K562 (cell line): ENCODE measurements around the gene DDX39A. TPM values are rescaled to one million over a fixed set of nuclear protein-coding genes. Genes with fewer than 3 reads are reported as not detected.
A peak's percentile ranks its signal among the peaks of the same experiment; 100 is the strongest.

Experiments
- AFF1 ChIP-seq, 2 experiments: fragments of 450-650 bp; IDR thresholded peaks; 2 replicates each; pipeline ENCODE4 v1.6.1; 2018; ENCODE audit warnings: mild to moderate bottlenecking in 2 of 2, low read depth in 1 of 2; ENCODE audit not compliant: partially characterized antibody in 2 of 2
- DEAF1 ChIP-seq: fragments of 450-650 bp; formaldehyde crosslinking; IDR thresholded peaks from 2 replicates; pipeline ENCODE4 v1.4.0; 2020; ENCODE audit warnings: mild to moderate bottlenecking, moderate library complexity
- DIDO1 ChIP-seq: fragments of 450-650 bp; IDR thresholded peaks from 2 replicates; pipeline ENCODE4 v1.6.1; 2016; ENCODE audit warnings: low read depth, missing biosample characterization, missing genetic modification characterization
- KAT7 ChIP-seq: sonication (generic); formaldehyde crosslinking; IDR thresholded peaks from 2 replicates; pipeline ENCODE4 v1.8.0; 2022; ENCODE audit warnings: missing genetic modification reagents, mild to moderate bottlenecking, borderline replicate concordance
- MCM7 ChIP-seq, 2 experiments: fragments of 450-650 bp; IDR thresholded peaks; 2 replicates each; pipeline ENCODE4 v1.6.1; 2016 to 2018
- MGA ChIP-seq: fragments of 450-650 bp; IDR thresholded peaks from 2 replicates; pipeline ENCODE4 v1.6.1; 2016; ENCODE audit warnings: mild to moderate bottlenecking, moderate library complexity
- PHF20 ChIP-seq: fragments of 450-650 bp; IDR thresholded peaks from 2 replicates; pipeline ENCODE4 v1.6.1; 2018; ENCODE audit not compliant: partially characterized antibody
- POLR2G ChIP-seq: fragments of 200-400 bp; formaldehyde crosslinking; IDR thresholded peaks from 2 replicates; pipeline ENCODE4 v1.6.1; 2017; ENCODE audit warnings: low read depth, mild to moderate bottlenecking, antibody characterized with exemption, low read length, moderate library complexity
- SETDB1 ChIP-seq: IDR thresholded peaks from one replicate; pipeline ENCODE4 v1.6.1; 2012; ENCODE audit warnings: low read length, control low read depth, inconsistent platforms
- ZNF23 ChIP-seq: fragments of 250-450 bp; sonication (Bioruptor Pico); IDR thresholded peaks from 2 replicates; pipeline ENCODE4 v1.4.0; 2020; ENCODE audit warnings: mild to moderate bottlenecking
- polyA plus RNA-seq, 8 experiments: library from polyadenylated mRNA; depleted of rRNA in 4 of 8; stranded (reverse) in 5 of 8; unstranded in 3 of 8; fragments of >200 nt; fragmentation: Nextera tagmentation in 2 of 8; fragmentation: Illumina TruSeq in 1 of 8; extraction: Ambion mirVana in 2 of 8; extraction: Trizol in 1 of 8; gene quantifications; 2 replicates each; pipeline versions ENCODE4 v1.2.1 to v1.2.3, GENCODE V29; 2011 to 2014; ENCODE audit warnings: inconsistent platforms in 1 of 8, missing spikeins in 1 of 8
- total RNA-seq, 7 experiments: library from RNA; depleted of rRNA in 6 of 7; stranded (reverse); fragments of >200 nt in 6 of 7; fragmentation: Illumina TruSeq in 2 of 7; extraction: Trizol in 2 of 7; gene quantifications; 2 replicates each; pipeline versions ENCODE4 v1.2.1 to v1.2.3, GENCODE V29; 2011 to 2021; ENCODE audit warnings: low replicate concordance in 1 of 7

Gene DDX39A
- total and polyA plus RNA-seq, 9 of the 15 experiments (the other 6 are each of a cell fraction or from before 2014, with no cell fraction given) = 90.3 to 250 (median 188) TPM

DNA sequence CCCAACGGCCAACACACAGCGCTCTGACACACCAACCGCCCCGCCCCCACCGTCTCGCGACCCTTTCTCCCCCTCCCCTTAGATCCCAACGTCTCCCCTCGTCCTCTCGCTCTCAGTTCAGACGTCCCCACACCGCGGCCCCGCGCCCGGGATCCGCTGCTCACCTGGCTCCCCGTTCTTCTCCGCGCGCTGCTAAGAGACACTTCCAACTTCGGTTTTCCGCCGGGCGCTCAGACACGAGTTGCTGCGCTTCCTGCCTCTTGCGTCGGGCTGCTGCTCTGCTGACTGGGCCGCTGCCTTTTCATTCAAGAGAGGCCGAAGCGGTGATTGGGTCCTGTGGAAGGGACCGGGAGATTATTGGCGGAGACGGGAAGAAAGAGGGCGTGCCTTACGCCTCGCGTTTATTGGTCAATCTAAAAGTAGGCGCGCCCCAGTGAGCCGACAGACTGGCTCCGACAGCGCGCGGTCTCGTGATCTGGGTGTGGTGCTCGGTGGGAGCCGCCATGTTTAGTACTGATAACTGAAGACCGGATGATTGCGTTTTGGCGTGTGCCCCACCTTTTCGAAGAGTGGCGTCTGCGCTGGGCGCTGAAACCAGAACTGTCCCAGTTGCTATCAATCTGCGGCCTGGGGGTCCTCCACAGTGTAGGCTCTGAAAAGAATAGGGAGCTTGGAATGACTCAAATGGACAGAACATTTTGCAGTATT lies at the start of gene DDX39A (continued):
- TF ChIP-seq DIDO1 (tag) (no peak), ZNF23 (no peak), MCM7 (IDR thresholded peaks at IDR 0.05) (no peak), MGA (peak; percentile 86), KAT7 (CRISPR knock-in tag) (0 out of 2 replicates have a peak, but pooled peaks have one; percentile 93), SETDB1 (no peak), DEAF1 (CRISPR knock-in tag) (0 out of 2 replicates have a peak, but pooled peaks have one; percentile 7), AFF1 (IDR thresholded peaks at IDR 0.05; ENCODE audit: low read depth in 1 of 2, partially characterized antibody in 2 of 2) (peak in 1 of 2 experiments; percentile 55), POLR2G (peak; percentile 99), PHF20 (peak; percentile 10)
